K562 (cell line): ENCODE measurements around the gene ZNRF3. TPM values are rescaled to one million over a fixed set of nuclear protein-coding genes. Genes with fewer than 3 reads are reported as not detected.
A peak's percentile ranks its signal among the peaks of the same experiment; 100 is the strongest.

ENCODE experiments used
- BDP1 ChIP-seq: IDR thresholded peaks from 3 replicates; pipeline ENCODE4 v1.6.1; 2011; ENCODE audit not compliant: insufficient read length, insufficient read depth
- DPF2 ChIP-seq: fragments of 450-650 bp; IDR thresholded peaks from 2 replicates; pipeline ENCODE4 v1.6.1; 2016
- ETV6 ChIP-seq, 3 experiments: fragments of 150-350 bp in 1 of 3; sonication (generic) in 1 of 3; formaldehyde crosslinking in 1 of 3; IDR thresholded peaks; 2 replicates each; pipeline versions ENCODE4 v1.6.1 to v1.8.0; 2014 to 2022; ENCODE audit warnings: borderline replicate concordance in 2 of 3, low read depth in 2 of 3, antibody characterized with exemption in 1 of 3, low read length in 1 of 3, mild to moderate bottlenecking in 1 of 3, missing genetic modification reagents in 1 of 3
- FOXK1 ChIP-seq: sonication (generic); formaldehyde crosslinking; IDR thresholded peaks from 2 replicates; pipeline ENCODE4 v1.8.0; 2022; ENCODE audit warnings: missing genetic modification reagents, mild to moderate bottlenecking, borderline replicate concordance
- FOXK2 ChIP-seq, 2 experiments: fragments of 450-650 bp; IDR thresholded peaks in 1 of 2; conservative IDR thresholded peaks in 1 of 2; 2 replicates each; pipeline ENCODE4 v1.6.1; 2016; ENCODE audit warnings: low read depth in 2 of 2, mild to moderate bottlenecking in 1 of 2
- HNRNPLL ChIP-seq: fragments of 200-400 bp; formaldehyde crosslinking; IDR thresholded peaks from 2 replicates; pipeline ENCODE4 v1.6.1; 2017; ENCODE audit warnings: low read length, low read depth, mild to moderate bottlenecking; ENCODE audit not compliant: poor library complexity, severe bottlenecking
- MXD1 ChIP-seq: fragments of 250-450 bp; sonication (Bioruptor Pico); IDR thresholded peaks from 2 replicates; pipeline ENCODE4 v1.8.0; 2021; ENCODE audit warnings: borderline replicate concordance, mild to moderate bottlenecking, moderate library complexity; ENCODE audit not compliant: poor library complexity, severe bottlenecking
- NR2C1 ChIP-seq, 2 experiments: fragments of 450-650 bp; IDR thresholded peaks; 2 replicates each; pipeline ENCODE4 v1.6.1; 2017; ENCODE audit warnings: mild to moderate bottlenecking in 2 of 2, antibody characterized with exemption in 1 of 2, inconsistent platforms in 1 of 2, missing compliant biosample characterization in 1 of 2, missing genetic modification characterization in 1 of 2
- RBM39 ChIP-seq: fragments of 200-400 bp; formaldehyde crosslinking; optimal IDR thresholded peaks from 2 replicates; pipeline ENCODE3; 2018; ENCODE audit warnings: low read depth, low read length
- SRSF9 ChIP-seq: fragments of 200-400 bp; formaldehyde crosslinking; IDR thresholded peaks from 2 replicates; pipeline ENCODE4 v1.6.1; 2017; ENCODE audit warnings: low read depth, low read length, borderline replicate concordance
- THAP7 ChIP-seq: fragments of 250-450 bp; sonication (Bioruptor Pico); IDR thresholded peaks from 2 replicates; pipeline ENCODE4 v1.5.0; 2021
- UBTF ChIP-seq, 2 experiments: IDR thresholded peaks; 2 replicates each; pipeline ENCODE4 v1.6.1; 2012; ENCODE audit warnings: improper control_type of control experiment in 2 of 2, low read depth in 2 of 2, low read length in 2 of 2, borderline replicate concordance in 1 of 2
- XRCC5 ChIP-seq: fragments of 200-400 bp; formaldehyde crosslinking; IDR thresholded peaks from 2 replicates; pipeline ENCODE4 v1.6.1; 2017; ENCODE audit warnings: low read depth, mild to moderate bottlenecking, low read length
- ZEB2 ChIP-seq: fragments of 450-650 bp; IDR thresholded peaks from 2 replicates; pipeline ENCODE4 v1.6.1; 2016
- ZNF224 ChIP-seq: sonication (generic); formaldehyde crosslinking; IDR thresholded peaks from 2 replicates; pipeline ENCODE4 v1.8.0; 2022; ENCODE audit warnings: mild to moderate bottlenecking, missing genetic modification reagents
- ZNF79 ChIP-seq: fragments of 250-450 bp; sonication (Bioruptor Pico); IDR thresholded peaks from 2 replicates; pipeline ENCODE4 v1.4.0; 2020; ENCODE audit warnings: low read depth, mild to moderate bottlenecking, moderate library complexity
- polyA plus RNA-seq, 8 experiments: library from polyadenylated mRNA; depleted of rRNA in 4 of 8; stranded (reverse) in 5 of 8; unstranded in 3 of 8; fragments of >200 nt; fragmentation: Nextera tagmentation in 2 of 8; fragmentation: Illumina TruSeq in 1 of 8; extraction: Ambion mirVana in 2 of 8; extraction: Trizol in 1 of 8; gene quantifications; 2 replicates each; pipeline versions ENCODE4 v1.2.1 to v1.2.3, GENCODE V29; 2011 to 2014; ENCODE audit warnings: inconsistent platforms in 1 of 8, missing spikeins in 1 of 8
- total RNA-seq, 7 experiments: library from RNA; depleted of rRNA in 6 of 7; stranded (reverse); fragments of >200 nt in 6 of 7; fragmentation: Illumina TruSeq in 2 of 7; extraction: Trizol in 2 of 7; gene quantifications; 2 replicates each; pipeline versions ENCODE4 v1.2.1 to v1.2.3, GENCODE V29; 2011 to 2021; ENCODE audit warnings: low replicate concordance in 1 of 7

Gene ZNRF3
- total and polyA plus RNA-seq, 9 of the 15 experiments (the other 6 are each of a cell fraction or from before 2014, with no cell fraction given) = 0.41 to 5.9 (median 1.7) TPM

- TF ChIP-seq MXD1 (CRISPR knock-in tag) (no peak), NR2C1 (IDR thresholded peaks at IDR 0.05) (no peak), NR2C1 (tag; IDR thresholded peaks at IDR 0.05) (peak; percentile 33), SRSF9 (no peak), RBM39 (no peak), DPF2 (0 out of 2 replicates have a peak, but pooled peaks have one; percentile 23), ZNF224 (CRISPR knock-in tag) (no peak), FOXK1 (CRISPR knock-in tag) (no peak), ZNF79 (peak; percentile 76; the same call in 1 of the 2 replicates), UBTF (IDR thresholded peaks at IDR 0.05; ENCODE audit: borderline replicate concordance in 1 of 2, low read depth in 2 of 2, low read length in 2 of 2) (no peak), ETV6 (IDR thresholded peaks at IDR 0.05; ENCODE audit: borderline replicate concordance in 1 of 2, low read depth in 2 of 2, low read length in 1 of 2) (peak; percentile 49 to 52; a peak in 2 of 4 replicates), ETV6 (CRISPR knock-in tag; IDR thresholded peaks at IDR 0.05; ENCODE audit: borderline replicate concordance) (no peak), ZEB2 (no peak), THAP7 (CRISPR knock-in tag) (no peak), FOXK2 (conservative IDR thresholded peaks at IDR 0.05 in 1 of 2, IDR thresholded peaks at IDR 0.05 in 1 of 2; ENCODE audit: low read depth in 2 of 2) (no peak), XRCC5 (no peak), BDP1 (no peak), HNRNPLL (no peak)
Measured at GRCh38 chr22:29083933-29084591, 200.7 kb downstream of the ZNRF3 start (continued).
